ENCODE results near the gene RBBP4.

- TF ChIP-seq CTCF (IDR thresholded peaks at IDR 0.05) (no peak), POLR2A (IDR thresholded peaks at IDR 0.05) (no peak)
Measured at GRCh38 chr1:32705516-32705915, 54.5 kb downstream of the RBBP4 start.
